GM13977 (cell line): ENCODE results near the gene IQCK.

Experiments
- DNase-seq: peaks from one replicate; pipeline ENCODE4 v3.0.0; 2012; ENCODE audit warnings: low spot score
- CTCF ChIP-seq: IDR thresholded peaks from 2 replicates; pipeline ENCODE4 v1.5.1; 2012; ENCODE audit warnings: mild to moderate bottlenecking, control low read depth; ENCODE audit not compliant: insufficient read depth; ENCODE audit errors: extremely low read depth, missing control alignments
- in situ Hi-C: fragments of 300-500 bp; cut with MboI; formaldehyde crosslinking; loops from one replicate; pipeline ENCODE4 v1.12.0; 2022; ENCODE audit warnings: low sequenced_read_pairs, low pct_unique_long_range_greater_than_20kb, mixed read lengths, inconsistent platforms; ENCODE audit not compliant: unreplicated experiment

Gene IQCK

GRCh38 chr16:19896951-19897350, 178.9 kb downstream of the IQCK start:
- in situ Hi-C loops = no loop called here
- DNase-seq = no peak
- no peak for TF ChIP-seq CTCF

GRCh38 chr16:19898166-19898565, 180.1 kb downstream of the IQCK start:
- DNase-seq = no peak
- in situ Hi-C loops = no loop called here
- no peak for TF ChIP-seq CTCF

- TF ChIP-seq CTCF = peak; percentile 68
- DNase-seq = peak; percentile 66
- in situ Hi-C loops = no loop called here
Observed at GRCh38 chr16:19898924-19899604, 181.0 kb downstream of the IQCK start.

- DNase-seq = no peak
- TF ChIP-seq CTCF = no peak
- in situ Hi-C loops = no loop called here
Observed at GRCh38 chr16:19899605-19899955, 181.5 kb downstream of the IQCK start.

GRCh38 chr16:19901164-19901563, 183.1 kb downstream of the IQCK start:
- in situ Hi-C loops = loop anchor here (10.0 to 25.0 kb wide), 3 partner anchors 404 to 811 kb away; no protein-coding TSS in a partner anchor
- no peak for DNase-seq
- TF ChIP-seq CTCF = no peak

GRCh38 chr16:19907161-19907992, 189.3 kb downstream of the IQCK start:
- peak; percentile 98 for TF ChIP-seq CTCF
- in situ Hi-C loops = loop anchor here (10.0 to 25.0 kb wide), 3 partner anchors 397 to 805 kb away; no protein-coding TSS in a partner anchor
- DNase-seq = peak; percentile 72
